ENCODE results near the gene PPP2R5E. TPM values are rescaled to one million over a fixed set of nuclear protein-coding genes. Genes with fewer than 3 reads are reported as not detected.
A peak's percentile ranks its signal among the peaks of the same experiment; 100 is the strongest.

PPP2R5E gene
- total and polyA plus RNA-seq, 10 of the 15 experiments (the other 5 are each of a cell fraction or from before 2014, with no cell fraction given), result 11.4 to 56.2 (median 22.7) TPM

DNA sequence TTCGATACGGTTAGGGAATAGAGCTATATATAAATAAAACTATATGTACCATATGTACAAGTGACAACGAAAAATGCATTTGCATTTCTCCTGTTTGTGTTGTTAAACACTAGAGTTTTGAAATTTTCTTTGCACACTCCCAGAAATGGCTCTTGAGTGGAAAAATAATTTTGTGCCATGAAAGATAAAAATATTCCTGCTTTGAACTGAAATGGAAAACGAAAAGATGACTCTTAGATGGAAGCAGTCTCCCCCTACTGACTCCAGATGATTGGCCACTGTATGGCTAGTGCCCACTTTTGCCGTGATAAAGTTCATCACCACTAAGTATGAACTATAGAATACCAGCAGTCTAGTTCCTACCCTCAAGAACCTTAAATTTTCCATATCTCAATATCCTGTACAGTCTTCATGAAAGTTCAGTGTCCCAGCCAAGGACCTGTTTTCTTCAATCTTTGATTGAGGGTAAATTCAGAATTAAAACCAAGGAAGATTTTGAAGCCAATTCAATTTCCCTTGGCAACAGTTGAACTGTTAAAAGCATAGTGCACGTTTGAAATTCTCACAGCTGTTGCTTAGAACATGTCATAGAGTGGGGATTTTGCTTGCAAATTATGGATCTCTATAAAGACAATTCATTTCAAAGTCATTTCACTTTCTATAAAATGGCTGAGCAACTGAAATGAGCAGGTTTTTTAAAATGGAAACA, 1.6 kb upstream of the PPP2R5E start:
- 8% methylated on average over 6 of the region's 6 CpGs for WGBS (ENCODE audit: insufficient coverage, insufficient replicate concordance, low lambda C conversion rate, missing lambda C conversion rate)
- POLR2A ChIA-PET, result interaction anchor here (0.7 to 2.7 kb wide), 9 partner anchors 8 to 922 kb away, joined by 3 to 16 read pairs (median 5); partner anchors contain the start of gene WDR89
- in situ Hi-C loops (cut with MboI), result no loop called here
- H4K20me1 ChIP-seq (ENCODE audit: control insufficient read depth, insufficient read depth), result no peaks in the 10 kb centered on the region
- H3K4me2 ChIP-seq (ENCODE audit: control insufficient read depth, insufficient read depth), result peak overlapping the region; percentile 58
- ATAC-seq (no peak), DNase-seq (ENCODE audit: low read depth, low spot score) (no peak), FAIRE-seq (no peak)
- RAD21 ChIA-PET (ENCODE audit: unreplicated experiment), result interaction anchor here (0.6 to 5.1 kb wide), 16 partner anchors 10 to 1661 kb away, joined by 3 to 64 read pairs (median 8); partner anchors contain the start of gene WDR89
- H3K27me3 ChIP-seq (replicated peaks in 1 of 2; ENCODE audit: control insufficient read depth in 2 of 2, insufficient read depth in 2 of 2, low read length in 1 of 2), result no peaks in the 10 kb centered on the region
- SMC1A ChIA-PET (ENCODE audit: uncharacterized antibody, unreplicated experiment), result interaction anchor here (0.6 to 5.3 kb wide), 23 partner anchors 8 to 225 kb away, joined by 3 to 28 read pairs (median 6); partner anchors contain the start of gene WDR89
- CTCF ChIA-PET, result interaction anchor here (0.6 to 3.3 kb wide), 30 partner anchors 10 to 225 kb away, joined by 3 to 31 read pairs (median 4); no protein-coding TSS in a partner anchor
- H3K36me3 ChIP-seq (ENCODE audit: control insufficient read depth in 2 of 2, insufficient read depth in 2 of 2, low read length in 1 of 2), result 0 out of 4 replicates have a peak, but pooled peaks cover 0 to under 1% of the 10 kb centered on the region in 2 experiments
- H3K9ac ChIP-seq (ENCODE audit: control insufficient read depth, insufficient read depth, low read length), result no peak overlapping the region
- H2AFZ ChIP-seq (ENCODE audit: control insufficient read depth, low read depth, low read length), result no peak overlapping the region; the same call in 1 of the 2 replicates
- H3K27ac ChIP-seq (ENCODE audit: control insufficient read depth, insufficient read depth), result no peak overlapping the region; the same call in 1 of the 2 replicates
- TF ChIP-seq RAD21 (IDR thresholded peaks at IDR 0.05; ENCODE audit: insufficient read depth, low read depth, low read length), result peak; percentile 48
- TF ChIP-seq, protein P1, sequence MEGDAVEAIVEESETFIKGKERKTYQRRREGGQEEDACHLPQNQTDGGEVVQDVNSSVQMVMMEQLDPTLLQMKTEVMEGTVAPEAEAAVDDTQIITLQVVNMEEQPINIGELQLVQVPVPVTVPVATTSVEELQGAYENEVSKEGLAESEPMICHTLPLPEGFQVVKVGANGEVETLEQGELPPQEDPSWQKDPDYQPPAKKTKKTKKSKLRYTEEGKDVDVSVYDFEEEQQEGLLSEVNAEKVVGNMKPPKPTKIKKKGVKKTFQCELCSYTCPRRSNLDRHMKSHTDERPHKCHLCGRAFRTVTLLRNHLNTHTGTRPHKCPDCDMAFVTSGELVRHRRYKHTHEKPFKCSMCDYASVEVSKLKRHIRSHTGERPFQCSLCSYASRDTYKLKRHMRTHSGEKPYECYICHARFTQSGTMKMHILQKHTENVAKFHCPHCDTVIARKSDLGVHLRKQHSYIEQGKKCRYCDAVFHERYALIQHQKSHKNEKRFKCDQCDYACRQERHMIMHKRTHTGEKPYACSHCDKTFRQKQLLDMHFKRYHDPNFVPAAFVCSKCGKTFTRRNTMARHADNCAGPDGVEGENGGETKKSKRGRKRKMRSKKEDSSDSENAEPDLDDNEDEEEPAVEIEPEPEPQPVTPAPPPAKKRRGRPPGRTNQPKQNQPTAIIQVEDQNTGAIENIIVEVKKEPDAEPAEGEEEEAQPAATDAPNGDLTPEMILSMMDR (IDR thresholded peaks at IDR 0.05 in 2 of 3, conservative IDR thresholded peaks at IDR 0.05 in 1 of 3; ENCODE audit: control insufficient read depth in 2 of 3, extremely low read depth in 1 of 3, insufficient read depth in 1 of 3, low read depth in 3 of 3, low read length in 3 of 3), result peak; percentile 28 to 68 (median 30); a peak in 4 of 6 replicates
- TF ChIP-seq SMC3 (IDR thresholded peaks at IDR 0.05; ENCODE audit: borderline replicate concordance, low read length), result peak; percentile 31; the same call in 1 of the 2 replicates
- 0 out of 2 replicates have a peak, but pooled peaks have one; percentile 10 for TF ChIP-seq NFIC (IDR thresholded peaks at IDR 0.05; ENCODE audit: low read depth, low read length)
- TF ChIP-seq ZBED1 (IDR thresholded peaks at IDR 0.05; ENCODE audit: borderline replicate concordance), result no peak
- no peak for TF ChIP-seq TCF12 (IDR thresholded peaks at IDR 0.05; ENCODE audit: low read depth, low read length)
- H3K9me3 ChIP-seq (replicated peaks; ENCODE audit: control insufficient read depth, insufficient read depth, low read length), result no peaks in the 10 kb centered on the region
- H3K79me2 ChIP-seq (ENCODE audit: control insufficient read depth, insufficient read depth, low read length), result peaks cover 38% of the 10 kb centered on the region
- intact Hi-C loops (cut with micrococcal nuclease; ENCODE audit: unreplicated experiment), result loop anchor here (5.0 to 10.0 kb wide), 4 partner anchors 72 to 203 kb away; partner anchors contain the start of gene WDR89
- no peaks in the 10 kb centered on the region for H3K4me1 ChIP-seq (ENCODE audit: control insufficient read depth, insufficient read depth, low read length)
- BruUV-seq (replicated peaks), result no TSS peak
- peak overlapping the region; percentile 89 for H3K4me3 ChIP-seq

All from GM12878 (cell line).